Activated CD4-positive, CD25-positive, alpha-beta regulatory T cell treated with anti-CD3 and anti-CD28 coated beads, Interleukin-2, amount 50 U/mL, for 16 hours (primary cell): ENCODE data around the gene OR4K13.

Source experiments
- DNase-seq: peaks from one replicate; pipeline ENCODE4 v3.0.0-alpha.2; 2020; ENCODE audit warnings: low read depth, low spot score

Gene OR4K13

GRCh38 chr14:20035938-20036337 is at the start of gene OR4K13:
Gene OR4K13, minus strand, starts transcription at chr14:20036038. Its CDS starts 1,280 bp downstream, at chr14:20034758.
- no peak for DNase-seq

- DNase-seq = no peak
Measured at GRCh38 chr14:20059745-20060144, 23.9 kb upstream of the OR4K13 start, which contains the start of gene OR4L1. Gene OR4L1, plus strand, starts transcription at chr14:20060045. Its CDS starts 0 bp downstream, at chr14:20060045.

GRCh38 chr14:20048202-20048601 is 12.4 kb upstream of the OR4K13 start:
- no peak for DNase-seq

- DNase-seq = no peak
Measured at GRCh38 chr14:20044243-20044642, 8.4 kb upstream of the OR4K13 start.

- DNase-seq = no peak
Measured at GRCh38 chr14:20035449-20035848, 389 bp downstream of the OR4K13 start.

- no peak for DNase-seq
Measured at GRCh38 chr14:20031058-20031457, 4.8 kb downstream of the OR4K13 start.

GRCh38 chr14:20019257-20019865 is 16.5 kb downstream of the OR4K13 start, which contains the start of gene OR4K14:
Gene OR4K14, minus strand, starts transcription at chr14:20019307. Its CDS starts 4,114 bp downstream, at chr14:20015193.
- DNase-seq = no peak

GRCh38 chr14:20008156-20008555 is 27.7 kb downstream of the OR4K13 start:
- no peak for DNase-seq

GRCh38 chr14:20002319-20002718 is 33.5 kb downstream of the OR4K13 start:
- no peak for DNase-seq

- DNase-seq = no peak
Measured at GRCh38 chr14:20001863-20002262, 34.0 kb downstream of the OR4K13 start, which contains the start of gene OR4Q2. Gene OR4Q2, plus strand, starts transcription at chr14:20002163.

- no peak for DNase-seq
Measured at GRCh38 chr14:19993438-19993837, 42.4 kb downstream of the OR4K13 start.
